CD14-positive monocyte (primary cell): ENCODE data around the gene MRPL30. TPM values are rescaled to one million over a fixed set of nuclear protein-coding genes. Genes with fewer than 3 reads are reported as not detected.
A peak's percentile ranks its signal among the peaks of the same experiment; 100 is the strongest.

Experiments
- DNase-seq, 3 donors: peaks; one replicate each; pipeline ENCODE4 v3.0.0-alpha.2; 2011 to 2022
- H2AFZ ChIP-seq: 2 replicates; pipeline ENCODE4 v1.6.0; 2012; ENCODE audit warnings: mild to moderate bottlenecking, low read depth, low read length, inconsistent platforms; ENCODE audit not compliant: insufficient read depth, poor library complexity, severe bottlenecking
- H3K27ac ChIP-seq, 2 donors: 1 replicate in 1 of 2; 2 replicates in 1 of 2; pipeline ENCODE4 v1.5.1; 2012 to 2013; ENCODE audit warnings: low read length in 2 of 2, control low read depth in 1 of 2, inconsistent platforms in 1 of 2, low read depth in 1 of 2, mild to moderate bottlenecking in 1 of 2
- H3K27me3 ChIP-seq, 2 donors: one replicate each; pipeline versions ENCODE4 v1.6.0 to v1.6.1; 2011 to 2013; ENCODE audit warnings: low read length in 2 of 2; ENCODE audit not compliant: control insufficient read depth in 2 of 2, insufficient read depth in 2 of 2
- H3K36me3 ChIP-seq, 2 donors: replicated peaks in 1 of 2; 1 replicate in 1 of 2; 2 replicates in 1 of 2; pipeline versions ENCODE4 v1.5.1 to v1.6.1; 2012 to 2013; ENCODE audit warnings: low read length in 2 of 2, control low read depth in 1 of 2, inconsistent platforms in 1 of 2, mild to moderate bottlenecking in 1 of 2; ENCODE audit not compliant: insufficient read depth in 2 of 2, control insufficient read depth in 1 of 2
- H3K4me1 ChIP-seq, 2 donors: 1 replicate in 1 of 2; 2 replicates in 1 of 2; pipeline versions ENCODE4 v1.5.1 to v1.6.1; 2012 to 2013; ENCODE audit warnings: low read length in 2 of 2, control low read depth in 1 of 2, inconsistent platforms in 1 of 2, mild to moderate bottlenecking in 1 of 2, moderate library complexity in 1 of 2; ENCODE audit not compliant: insufficient read depth in 2 of 2, control insufficient read depth in 1 of 2
- H3K4me2 ChIP-seq: replicated peaks from 2 replicates; pipeline ENCODE3; 2012; ENCODE audit warnings: low read length, moderate library complexity, mild to moderate bottlenecking; ENCODE audit not compliant: poor library complexity, severe bottlenecking; ENCODE audit errors: extremely low read depth
- H3K4me3 ChIP-seq, 3 experiments: fragments of 200-600 bp in 1 of 3; sonication (generic) in 1 of 3; replicated peaks in 1 of 3; 1 replicate in 2 of 3; 2 replicates in 1 of 3; pipeline ENCODE4 v1.5.1; 2011 to 2013; ENCODE audit warnings: low read length in 3 of 3, mild to moderate bottlenecking in 3 of 3, control low read depth in 2 of 3, low read depth in 2 of 3, inconsistent platforms in 1 of 3, moderate library complexity in 1 of 3
- H3K79me2 ChIP-seq: 2 replicates; pipeline ENCODE4 v1.6.0; 2012; ENCODE audit warnings: mild to moderate bottlenecking, control low read depth, inconsistent platforms, low read length, moderate library complexity; ENCODE audit not compliant: insufficient read depth
- H3K9ac ChIP-seq: 2 replicates; pipeline ENCODE4 v1.6.0; 2017; ENCODE audit warnings: low read length, mild to moderate bottlenecking; ENCODE audit not compliant: insufficient read depth, poor library complexity, severe bottlenecking
- H3K9me3 ChIP-seq, 2 donors: replicated peaks in 1 of 2; 1 replicate in 1 of 2; 2 replicates in 1 of 2; pipeline versions ENCODE4 v1.5.1 to v1.6.1; 2012 to 2013; ENCODE audit warnings: low read length in 2 of 2, control low read depth in 1 of 2; ENCODE audit not compliant: control insufficient read depth in 1 of 2, insufficient read depth in 1 of 2
- H4K20me1 ChIP-seq: 2 replicates; pipeline ENCODE4 v1.6.0; 2012; ENCODE audit warnings: mild to moderate bottlenecking, low read length, control low read depth, moderate library complexity; ENCODE audit not compliant: insufficient read depth
- H3K27ac Mint-ChIP-seq, 7 donors: one replicate each; pipeline ENCODE4 v1.8.0; 2020; ENCODE audit warnings: mild to moderate bottlenecking in 7 of 7, mixed read lengths in 7 of 7, moderate library complexity in 6 of 7, inconsistent platforms in 2 of 7
- H3K27me3 Mint-ChIP-seq, 3 donors: one replicate each; pipeline ENCODE4 v1.8.0; 2021 to 2022; ENCODE audit warnings: low read depth in 3 of 3, mild to moderate bottlenecking in 3 of 3, mixed read lengths in 3 of 3, moderate library complexity in 3 of 3, inconsistent platforms in 1 of 3
- H3K36me3 Mint-ChIP-seq, 2 donors: one replicate each; pipeline ENCODE4 v1.8.0; 2020; ENCODE audit warnings: mixed read lengths in 2 of 2, inconsistent platforms in 1 of 2, mild to moderate bottlenecking in 1 of 2
- H3K4me1 Mint-ChIP-seq: one replicate; pipeline ENCODE4 v1.8.0; 2020; ENCODE audit warnings: mild to moderate bottlenecking, mixed read lengths
- H3K4me3 Mint-ChIP-seq, 2 donors: one replicate each; pipeline ENCODE4 v1.8.0; 2020; ENCODE audit warnings: mild to moderate bottlenecking in 2 of 2, mixed read lengths in 2 of 2, moderate library complexity in 1 of 2
- H3K9me3 Mint-ChIP-seq, 7 donors: one replicate each; pipeline ENCODE4 v1.8.0; 2020 to 2022; ENCODE audit warnings: mixed read lengths in 7 of 7, mild to moderate bottlenecking in 6 of 7, moderate library complexity in 6 of 7, inconsistent platforms in 2 of 7
- CTCF ChIP-seq: fragments of 200-600 bp; IDR thresholded peaks from one replicate; pipeline ENCODE4 v1.8.0; 2022; ENCODE audit warnings: antibody characterized with exemption, mild to moderate bottlenecking
- WGBS: methylation state at CpG from one replicate; pipeline ENCODE4 v1.1.5; 2013; ENCODE audit warnings: missing lambda C conversion rate; ENCODE audit not compliant: insufficient coverage; 5-methylcytosine and 5-hydroxymethylcytosine counted together
- intact Hi-C, 2 donors: fragments of 100-400 bp; cut with micrococcal nuclease; formaldehyde crosslinking; loops; one replicate each; pipeline versions ENCODE4 v1.15.0 to v1.15.1; 2023
- polyA plus RNA-seq, 3 donors: library from polyadenylated mRNA; depleted of rRNA in 1 of 3; unstranded in 2 of 3; stranded (reverse) in 1 of 3; fragments of 300-500 nt in 2 of 3; fragments of >200 nt in 1 of 3; fragmentation: Illumina TruSeq in 2 of 3; gene quantifications; 1 replicate in 2 of 3; 2 replicates in 1 of 3; pipeline ENCODE4 v1.2.3, GENCODE V29; 2012 to 2021

MRPL30 gene
- polyA plus RNA-seq, 3 donors, result 6.3 to 14.2 (median 9.7) TPM

GRCh38 chr2:99169534-99169933 is 11.4 kb upstream of the MRPL30 start:
- intact Hi-C loops, result no loop called here
- WGBS, result 71% methylated on average over 1 of the region's 1 CpG
- DNase-seq, result no peak
- Histone ChIP-seq H3K4me2 (no peak overlapping the region), H2AFZ (no peak overlapping the region), H3K27ac (no peak overlapping the region), H3K27me3 (no peaks in the 10 kb centered on the region), H3K79me2 (peaks cover 16% of the 10 kb centered on the region), H3K36me3 (peaks cover 73 to 90% of the 10 kb centered on the region in 2 donors), H3K4me3 (no peak overlapping the region), H3K4me1 (no peaks in the 10 kb centered on the region), H3K9me3 (no peaks in the 10 kb centered on the region), H3K9ac (no peak overlapping the region), H4K20me1 (peaks cover 25% of the 10 kb centered on the region)
- Mint-ChIP-seq H3K4me1 (no peaks in the 10 kb centered on the region), H3K27me3 (no peaks in the 10 kb centered on the region), H3K4me3 (no peak overlapping the region), H3K36me3 (peaks cover 73 to 84% of the 10 kb centered on the region in 2 donors), H3K9me3 (no peaks in the 10 kb centered on the region), H3K27ac (no peak overlapping the region)
- TF ChIP-seq CTCF, result no peak

- DNase-seq, result no peak
- Histone ChIP-seq H3K4me2 (no peak overlapping the region), H2AFZ (no peak overlapping the region), H3K9ac (no peak overlapping the region), H3K79me2 (peaks cover 29% of the 10 kb centered on the region), H3K27ac (no peak overlapping the region), H3K4me3 (no peak overlapping the region), H3K36me3 (peaks cover 62 to 71% of the 10 kb centered on the region in 2 donors), H3K4me1 (no peaks in the 10 kb centered on the region), H3K9me3 (no peaks in the 10 kb centered on the region), H3K27me3 (no peaks in the 10 kb centered on the region), H4K20me1 (peaks cover 39% of the 10 kb centered on the region)
- H3K4me3 Mint-ChIP-seq, result no peak overlapping the region
- no CpG with 5 or more reads among the region's 8 CpGs for WGBS
- no peaks in the 10 kb centered on the region for H3K27me3 Mint-ChIP-seq
- intact Hi-C loops, result loop anchor here in 1 of 2 donors (10.0 kb wide), 1 partner anchor 87 kb away; no protein-coding TSS in a partner anchor
- no peaks in the 10 kb centered on the region for H3K9me3 Mint-ChIP-seq
- H3K36me3 Mint-ChIP-seq, result peaks cover 55 to 67% of the 10 kb centered on the region in 2 donors
- TF ChIP-seq CTCF, result no peak
- peak overlapping the region in 1 of 7 donors; percentile 82 for H3K27ac Mint-ChIP-seq
- peaks cover 3% of the 10 kb centered on the region for H3K4me1 Mint-ChIP-seq
Measured at GRCh38 chr2:99171377-99172140, 9.4 kb upstream of the MRPL30 start.
